ENCODE results near the gene MBD6.
"Not testable (repeated sequence)": the region's sequence is repeated elsewhere in the genome, so short reads cannot be mapped to it uniquely, and the experiment has no call there.

MBD6 gene

GRCh38 chr12:57515408-57515933, 7.2 kb upstream of the MBD6 start:
- DNase-seq (ENCODE audit: low read depth): no peak

- DNase-seq (ENCODE audit: low read depth): peak; percentile 39
Measured at GRCh38 chr12:57515934-57516541, 6.6 kb upstream of the MBD6 start.

- DNase-seq (ENCODE audit: low read depth): no peak
Measured at GRCh38 chr12:57516617-57517153, 5.9 kb upstream of the MBD6 start.

GRCh38 chr12:57517187-57517586, 5.4 kb upstream of the MBD6 start:
- peak; percentile 42 for DNase-seq (ENCODE audit: low read depth)

GRCh38 chr12:57517718-57518117, 4.9 kb upstream of the MBD6 start:
- not testable (repeated sequence) for DNase-seq (ENCODE audit: low read depth)

- DNase-seq (ENCODE audit: low read depth): peak; percentile 20
Measured at GRCh38 chr12:57518176-57518919, 4.3 kb upstream of the MBD6 start.

- peak; percentile 55 for DNase-seq (ENCODE audit: low read depth)
Measured at GRCh38 chr12:57518920-57519795, 3.5 kb upstream of the MBD6 start.

GRCh38 chr12:57519796-57520052, 2.9 kb upstream of the MBD6 start:
- no peak for DNase-seq (ENCODE audit: low read depth)

GRCh38 chr12:57520053-57520818, 2.4 kb upstream of the MBD6 start, which contains the start of gene DDIT3:
Gene DDIT3 (minus strand): TSS chr12:57520514. CDS start chr12:57517406, 3,108 bp downstream.
- DNase-seq (ENCODE audit: low read depth): peak; percentile 96

GRCh38 chr12:57521525-57522010, 1.1 kb upstream of the MBD6 start:
- DNase-seq (ENCODE audit: low read depth): peak; percentile 58

- DNase-seq (ENCODE audit: low read depth): peak; percentile 70
Measured at GRCh38 chr12:57522887-57523705, 472 bp downstream of the MBD6 start.

GRCh38 chr12:57523706-57524614, 1.3 kb downstream of the MBD6 start:
- DNase-seq (ENCODE audit: low read depth): no peak

- no peak for DNase-seq (ENCODE audit: low read depth)
Measured at GRCh38 chr12:57524814-57525614, 2.4 kb downstream of the MBD6 start.

- DNase-seq (ENCODE audit: low read depth): no peak
Measured at GRCh38 chr12:57525615-57526383, 3.2 kb downstream of the MBD6 start.

GRCh38 chr12:57526477-57527126, 4.0 kb downstream of the MBD6 start:
- DNase-seq (ENCODE audit: low read depth): no peak

- no peak for DNase-seq (ENCODE audit: low read depth)
Measured at GRCh38 chr12:57527184-57527583, 4.6 kb downstream of the MBD6 start.

- no peak for DNase-seq (ENCODE audit: low read depth)
Measured at GRCh38 chr12:57528176-57528575, 5.6 kb downstream of the MBD6 start.
